ENCODE data around the gene DEFB108B.
"Not testable (repeated sequence)": the region's sequence is repeated elsewhere in the genome, so short reads cannot be mapped to it uniquely, and the experiment has no call there.

- not testable (repeated sequence) for TF ChIP-seq ZBTB11 (tag by site-specific recombination; conservative IDR thresholded peaks at IDR 0.05; ENCODE audit: low read depth); CTCF (tag by site-specific recombination; IDR thresholded peaks at IDR 0.05); OVOL3 (tag by site-specific recombination; IDR thresholded peaks at IDR 0.05); ZBTB7A (tag by site-specific recombination; IDR thresholded peaks at IDR 0.05; ENCODE audit: low read depth)
These were observed 10.4 kb downstream of the DEFB108B start for GRCh38 chr11:71843355-71843754.
